Adrenal gland (tissue), 12 donors: Measurements from ENCODE around the gene ATP6V0C. TPM values are rescaled to one million over a fixed set of nuclear protein-coding genes. Genes with fewer than 3 reads are reported as not detected.

Experiments
- DNase-seq, 7 donors: peaks; one replicate each; pipeline ENCODE4 v3.0.0-alpha.2; 2019 to 2020
- H3K27ac ChIP-seq, 5 donors: fragments of 200-600 bp; sonication (generic) in 4 of 5; 1 replicate in 3 of 5; 2 replicates in 2 of 5; pipeline versions ENCODE4 v1.5.1 to v1.8.0; 2016 to 2020; ENCODE audit warnings: mild to moderate bottlenecking in 1 of 5
- H3K27me3 ChIP-seq: fragments of 200-600 bp; 2 replicates; pipeline ENCODE4 v1.8.0; 2021
- H3K36me3 ChIP-seq, 2 donors: fragments of 200-600 bp; replicated peaks in 1 of 2; 1 replicate in 1 of 2; 2 replicates in 1 of 2; pipeline versions ENCODE4 v1.5.1 to v1.8.0; 2018 to 2022
- H3K4me1 ChIP-seq, 2 donors: fragments of 200-600 bp; replicated peaks in 1 of 2; 1 replicate in 1 of 2; 2 replicates in 1 of 2; pipeline versions ENCODE4 v1.5.1 to v1.8.0; 2018 to 2021
- H3K4me3 ChIP-seq, 4 donors: fragments of 200-600 bp; sonication (generic) in 3 of 4; one replicate each; pipeline ENCODE4 v1.5.1; 2016 to 2018
- H3K9me3 ChIP-seq, 3 donors: fragments of 200-600 bp; sonication (generic) in 1 of 3; replicated peaks in 1 of 3; 1 replicate in 2 of 3; 2 replicates in 1 of 3; pipeline versions ENCODE4 v1.5.1 to v1.8.0; 2016 to 2021
- CTCF ChIP-seq, 6 experiments: fragments of 450-650 bp in 4 of 6; fragments of 200-600 bp in 2 of 6; sonication (generic) in 1 of 6; IDR thresholded peaks; 1 replicate in 5 of 6; 2 replicates in 1 of 6; pipeline versions ENCODE4 v1.5.1 to v1.8.0; 2016 to 2021; ENCODE audit warnings: antibody characterized with exemption in 6 of 6, mild to moderate bottlenecking in 2 of 6, moderate library complexity in 1 of 6
- POLR2A ChIP-seq, 2 donors: fragments of 450-650 bp; IDR thresholded peaks; one replicate each; pipeline ENCODE4 v1.6.1; 2017; ENCODE audit warnings: antibody characterized with exemption in 2 of 2, mild to moderate bottlenecking in 2 of 2, moderate library complexity in 1 of 2
- WGBS, 4 donors: extraction: QIAGEN DNeasy Blood & Tissue Kit in 2 of 4; methylation state at CpG; one replicate each; pipeline versions ENCODE4 v1.1.5 to v1.1.7; 2013 to 2017; 5-methylcytosine and 5-hydroxymethylcytosine counted together
- intact Hi-C, 2 donors: fragments of 100-400 bp; cut with DNase I; formaldehyde crosslinking; loops; one replicate each; pipeline versions ENCODE4 v1.14.1 to v1.15.0; 2022 to 2023
- polyA plus RNA-seq, 3 donors: library from polyadenylated mRNA; stranded (reverse); fragments of 200-250 nt in 2 of 3; fragments of 350-450 nt in 1 of 3; fragmentation: Illumina TruSeq in 1 of 3; extraction: RNeasy Lipid Tissue Mini Kit (QIAGEN cat#74804) in 1 of 3; gene quantifications; one replicate each; pipeline ENCODE4 v1.2.3, GENCODE V29; 2013 to 2014
- total RNA-seq, 9 donors: library from RNA; depleted of rRNA in 4 of 9; stranded (reverse); fragments of >200 nt in 4 of 9; fragments of 120-200 nt in 1 of 9; fragmentation: NEBNext Ultra II Directional in 1 of 9; extraction: Animal tissue kit (Norgen Biotek cat#: 25700) in 1 of 9; gene quantifications; one replicate each; pipeline versions ENCODE4 v1.1.0 to v1.2.4, GENCODE V29; 2013 to 2023
- donor health status: healthy with polysubstance abuse.
- donor health status: Bipolar disorder and iron deficiency.
- donor health status: DM: yes; HTN: yes; CAD: no.
- donor health status: DM: no; HTN: no; CAD: no.
- donor health status: DM: no; HTN: no; CAD: no.
- donor health status: DM: yes; HTN: yes; CAD: no.

The ATP6V0C gene
- total and polyA plus RNA-seq, 12 donors, result 26.5 to 318 (median 133) TPM

GRCh38 chr16:2485811-2486507, 27.8 kb upstream of the ATP6V0C start:
- Histone ChIP-seq H3K4me1 (no peaks in the 10 kb centered on the region), H3K27ac (no peak overlapping the region), H3K4me3 (no peak overlapping the region), H3K36me3 (no peaks in the 10 kb centered on the region), H3K27me3 (no peaks in the 10 kb centered on the region), H3K9me3 (no peaks in the 10 kb centered on the region)
- no peak for DNase-seq
- no peak for TF ChIP-seq CTCF (IDR thresholded peaks at IDR 0.05)
- TF ChIP-seq POLR2A (IDR thresholded peaks at IDR 0.05), result no peak
- intact Hi-C loops, result no loop called here
- WGBS, 4 donors, result 78 to 86% (median 81%) methylated on average over 14 to 33 of the region's 33 CpGs

GRCh38 chr16:2486645-2487516, 26.9 kb upstream of the ATP6V0C start:
- DNase-seq, result peak in 2 of 7 donors; percentile 37 to 84
- no peaks in the 10 kb centered on the region for H3K9me3 ChIP-seq
- H3K27me3 ChIP-seq, result no peaks in the 10 kb centered on the region
- H3K4me3 ChIP-seq, result no peak overlapping the region
- no peaks in the 10 kb centered on the region for H3K4me1 ChIP-seq
- H3K27ac ChIP-seq, result peak overlapping the region in 1 of 5 donors; percentile 56
- intact Hi-C loops, result no loop called here
- no peaks in the 10 kb centered on the region for H3K36me3 ChIP-seq
- TF ChIP-seq CTCF (IDR thresholded peaks at IDR 0.05) (peak in 1 of 6 experiments; percentile 24), POLR2A (IDR thresholded peaks at IDR 0.05) (no peak)
- 66 to 75% (median 71%) methylated on average over 24 to 29 of the region's 29 CpGs for WGBS, 4 donors

- Histone ChIP-seq H3K4me1 (no peaks in the 10 kb centered on the region), H3K27ac (no peak overlapping the region), H3K4me3 (no peak overlapping the region), H3K27me3 (no peaks in the 10 kb centered on the region), H3K36me3 (no peaks in the 10 kb centered on the region), H3K9me3 (no peaks in the 10 kb centered on the region)
- intact Hi-C loops, result no loop called here
- TF ChIP-seq POLR2A (IDR thresholded peaks at IDR 0.05), result no peak
- no peak for TF ChIP-seq CTCF (IDR thresholded peaks at IDR 0.05)
- 56 to 92% (median 69%) methylated on average over 7 to 8 of the region's 8 CpGs for WGBS, 4 donors
- DNase-seq, result no peak
Observed at GRCh38 chr16:2487517-2487842, 26.3 kb upstream of the ATP6V0C start.

GRCh38 chr16:2487903-2488531, 25.7 kb upstream of the ATP6V0C start:
- H3K4me3 ChIP-seq, result no peak overlapping the region
- intact Hi-C loops, result no loop called here
- 69 to 80% (median 74%) methylated on average over 12 to 15 of the region's 15 CpGs for WGBS, 4 donors

More at GRCh38 chr16:2487903-2488531, 25.7 kb upstream of the ATP6V0C start:
- TF ChIP-seq POLR2A (IDR thresholded peaks at IDR 0.05) (no peak), CTCF (IDR thresholded peaks at IDR 0.05) (no peak)
- no peaks in the 10 kb centered on the region for H3K4me1 ChIP-seq
- no peaks in the 10 kb centered on the region for H3K9me3 ChIP-seq
- H3K27ac ChIP-seq, result no peak overlapping the region
- no peaks in the 10 kb centered on the region for H3K36me3 ChIP-seq
- H3K27me3 ChIP-seq, result no peaks in the 10 kb centered on the region
- no peak for DNase-seq
